ENCODE results near the gene RNU5B-1. TPM values are rescaled to one million over a fixed set of nuclear protein-coding genes. Genes with fewer than 3 reads are reported as not detected.

Gene RNU5B-1
- total RNA-seq, 4 donors from 2014 or later = not detected

GRCh38 chr15:65311760-65312159 lies 7.3 kb downstream of the RNU5B-1 start:
- TF ChIP-seq CTCF (IDR thresholded peaks at IDR 0.05) = no peak
- no peak for TF ChIP-seq POLR2A (IDR thresholded peaks at IDR 0.05)

GRCh38 chr15:65312400-65312916 lies 8.0 kb downstream of the RNU5B-1 start:
- Histone ChIP-seq H3K36me3 (no peaks in the 10 kb centered on the region), H3K9me3 (no peaks in the 10 kb centered on the region), H3K27ac (no peak overlapping the region), H3K4me1 (peaks cover 0 to 9% of the 10 kb centered on the region in 2 donors), H3K27me3 (no peaks in the 10 kb centered on the region), H3K4me3 (replicated peaks in 1 of 3) (no peak overlapping the region)
- DNase-seq = peak in 1 of 2 donors; percentile 44
- 69 to 73% methylated on average over 11 of the region's 11 CpGs for WGBS, 2 donors
- intact Hi-C loops (cut with DNase I) = no loop called here
- TF ChIP-seq POLR2A (IDR thresholded peaks at IDR 0.05) = no peak
- TF ChIP-seq CTCF (IDR thresholded peaks at IDR 0.05) = no peak

More at GRCh38 chr15:65311760-65312159, 7.3 kb downstream of the RNU5B-1 start:
- WGBS, 2 donors = 64 to 68% methylated on average over 3 of the region's 3 CpGs
- Histone ChIP-seq H3K4me1 (peaks cover 0 to 9% of the 10 kb centered on the region in 2 donors), H3K27me3 (no peaks in the 10 kb centered on the region), H3K27ac (no peak overlapping the region), H3K4me3 (replicated peaks in 1 of 3) (no peak overlapping the region), H3K9me3 (no peaks in the 10 kb centered on the region), H3K36me3 (no peaks in the 10 kb centered on the region)
- intact Hi-C loops (cut with DNase I) = no loop called here
- DNase-seq = no peak

GRCh38 chr15:65318870-65319356 lies 14.4 kb downstream of the RNU5B-1 start:
- no peak overlapping the region for H3K27ac ChIP-seq
- no peak for TF ChIP-seq POLR2A (IDR thresholded peaks at IDR 0.05)
- TF ChIP-seq CTCF (IDR thresholded peaks at IDR 0.05) = peak; percentile 78 to 97 (median 91)
- DNase-seq = peak; percentile 76 to 82
- H3K4me3 ChIP-seq (replicated peaks in 1 of 3) = no peak overlapping the region
- H3K9me3 ChIP-seq = no peaks in the 10 kb centered on the region
- intact Hi-C loops (cut with DNase I) = no loop called here
- no peaks in the 10 kb centered on the region for H3K27me3 ChIP-seq
- 36 to 38% methylated on average over 5 of the region's 5 CpGs for WGBS, 2 donors
- H3K4me1 ChIP-seq = peaks cover 0 to 7% of the 10 kb centered on the region in 2 donors
- H3K36me3 ChIP-seq = no peaks in the 10 kb centered on the region

- intact Hi-C loops (cut with DNase I) = no loop called here
- Histone ChIP-seq H3K4me1 (peaks cover 28 to 46% of the 10 kb centered on the region in 2 donors), H3K27me3 (no peaks in the 10 kb centered on the region), H3K4me3 (replicated peaks in 1 of 3) (no peak overlapping the region), H3K9me3 (no peaks in the 10 kb centered on the region), H3K27ac (peak overlapping the region in 2 of 3 donors; percentile 6 to 60), H3K36me3 (no peaks in the 10 kb centered on the region)
- peak; percentile 95 to 96 for DNase-seq
- WGBS, 2 donors = 5 to 6% methylated on average over 8 to 9 of the region's 9 CpGs
- no peak for TF ChIP-seq POLR2A (IDR thresholded peaks at IDR 0.05)
- TF ChIP-seq CTCF (IDR thresholded peaks at IDR 0.05) = no peak
Measured at GRCh38 chr15:65323071-65323511, 18.6 kb downstream of the RNU5B-1 start.

GRCh38 chr15:65326117-65326526 lies 21.6 kb downstream of the RNU5B-1 start:
- TF ChIP-seq POLR2A (IDR thresholded peaks at IDR 0.05) (peak in 1 of 2 donors; percentile 29), CTCF (IDR thresholded peaks at IDR 0.05) (no peak)
- no peaks in the 10 kb centered on the region for H3K9me3 ChIP-seq
- no peaks in the 10 kb centered on the region for H3K27me3 ChIP-seq
- 0 to 20% methylated on average over 3 to 4 of the region's 12 CpGs for WGBS, 2 donors
- H3K4me1 ChIP-seq = peaks cover 37 to 59% of the 10 kb centered on the region in 2 donors
- peak overlapping the region; percentile 50 to 93 (median 78) for H3K27ac ChIP-seq
- no peak overlapping the region for H3K4me3 ChIP-seq (replicated peaks in 1 of 3)
- no peaks in the 10 kb centered on the region for H3K36me3 ChIP-seq
- peak; percentile 87 to 96 for DNase-seq
- intact Hi-C loops (cut with DNase I) = no loop called here

Measured in thyroid gland (tissue), 4 donors.